HepG2 (cell line): ENCODE data around the gene MAN2A1.

Experiments used
- ATF2 ChIP-seq: sonication (generic); formaldehyde crosslinking; IDR thresholded peaks from 2 replicates; pipeline ENCODE4 v1.4.0; 2020; ENCODE audit warnings: missing genetic modification reagents
- CTCF ChIP-seq: sonication (generic); formaldehyde crosslinking; IDR thresholded peaks from 2 replicates; pipeline ENCODE4 v1.5.0; 2020; ENCODE audit warnings: mild to moderate bottlenecking, missing genetic modification reagents, moderate library complexity
- FOXC1 ChIP-seq: sonication (generic); formaldehyde crosslinking; IDR thresholded peaks from 2 replicates; pipeline ENCODE4 v1.8.0; 2022; ENCODE audit warnings: mild to moderate bottlenecking, missing genetic modification reagents, borderline replicate concordance
- HDAC2 ChIP-seq: sonication (generic); formaldehyde crosslinking; IDR thresholded peaks from 2 replicates; pipeline ENCODE4 v1.4.0; 2020; ENCODE audit warnings: missing genetic modification reagents
- KLF12 ChIP-seq: sonication (generic); formaldehyde crosslinking; IDR thresholded peaks from 2 replicates; pipeline ENCODE4 v1.4.0; 2020; ENCODE audit warnings: missing genetic modification reagents, borderline replicate concordance
- MYC ChIP-seq: sonication (generic); formaldehyde crosslinking; IDR thresholded peaks from 2 replicates; pipeline ENCODE4 v1.9.0; 2021; ENCODE audit warnings: missing genetic modification reagents, borderline replicate concordance
- MYNN ChIP-seq: sonication (generic); formaldehyde crosslinking; IDR thresholded peaks from 2 replicates; pipeline ENCODE4 v1.4.0; 2020; ENCODE audit warnings: mild to moderate bottlenecking, low read depth, missing genetic modification reagents
- POLR2AphosphoS5 ChIP-seq: IDR thresholded peaks from 2 replicates; pipeline ENCODE4 v1.6.1; 2012; ENCODE audit warnings: low read depth, low read length
- SP1 ChIP-seq, 2 experiments: fragments of 450-650 bp in 1 of 2; sonication (generic) in 1 of 2; formaldehyde crosslinking in 1 of 2; IDR thresholded peaks; 2 replicates each; pipeline versions ENCODE4 v1.4.0 to v1.6.1; 2016 to 2020; ENCODE audit warnings: missing genetic modification reagents in 1 of 2
- TP53 ChIP-seq: sonication (generic); formaldehyde crosslinking; conservative IDR thresholded peaks from 2 replicates; pipeline ENCODE4 v1.4.0; 2020; ENCODE audit warnings: missing genetic modification reagents
- USF2 ChIP-seq, 2 experiments: sonication (generic) in 1 of 2; formaldehyde crosslinking in 1 of 2; IDR thresholded peaks; 2 replicates each; pipeline versions ENCODE4 v1.5.1 to v1.6.1; 2011 to 2020; ENCODE audit warnings: borderline replicate concordance in 1 of 2, low read depth in 1 of 2, low read length in 1 of 2, mild to moderate bottlenecking in 1 of 2, missing genetic modification reagents in 1 of 2, moderate library complexity in 1 of 2
- ZFP1 ChIP-seq: IDR thresholded peaks from 2 replicates; pipeline ENCODE4 v1.6.1; 2016
- ZNF207 ChIP-seq: fragments of 450-650 bp; IDR thresholded peaks from 2 replicates; pipeline ENCODE4 v1.6.1; 2016; ENCODE audit warnings: antibody characterized with exemption, borderline replicate concordance
- ZNF282 ChIP-seq: fragments of 450-650 bp; IDR thresholded peaks from 2 replicates; pipeline ENCODE4 v1.6.1; 2018; ENCODE audit not compliant: partially characterized antibody

- TF ChIP-seq MYC (CRISPR knock-in tag) = no peak
- no peak for TF ChIP-seq HDAC2 (CRISPR knock-in tag)
- TF ChIP-seq SP1 (IDR thresholded peaks at IDR 0.05) = no peak
- TF ChIP-seq SP1 (CRISPR knock-in tag; IDR thresholded peaks at IDR 0.05) = no peak
- TF ChIP-seq MYNN (CRISPR knock-in tag) = no peak
- no peak for TF ChIP-seq KLF12
- TF ChIP-seq ZNF282 = no peak
- no peak for TF ChIP-seq ZFP1 (CRISPR knock-in tag)
- TF ChIP-seq USF2 (IDR thresholded peaks at IDR 0.05; ENCODE audit: low read depth, low read length) = no peak
- no peak for TF ChIP-seq USF2 (CRISPR knock-in tag; IDR thresholded peaks at IDR 0.05; ENCODE audit: borderline replicate concordance)
- no peak for TF ChIP-seq FOXC1 (CRISPR knock-in tag)
- TF ChIP-seq CTCF (CRISPR knock-in tag) = no peak
- no peak for TF ChIP-seq ATF2
- no peak for TF ChIP-seq POLR2AphosphoS5
- no peak for TF ChIP-seq TP53
- no peak for TF ChIP-seq ZNF207
These were observed 163.7 kb downstream of the MAN2A1 start for GRCh38 chr5:109853377-109853776.
